ENCODE results near the gene UBE2Q1.

- no peak for TF ChIP-seq GABPA (IDR thresholded peaks at IDR 0.05; ENCODE audit: low read depth)
- TF ChIP-seq, protein P1, sequence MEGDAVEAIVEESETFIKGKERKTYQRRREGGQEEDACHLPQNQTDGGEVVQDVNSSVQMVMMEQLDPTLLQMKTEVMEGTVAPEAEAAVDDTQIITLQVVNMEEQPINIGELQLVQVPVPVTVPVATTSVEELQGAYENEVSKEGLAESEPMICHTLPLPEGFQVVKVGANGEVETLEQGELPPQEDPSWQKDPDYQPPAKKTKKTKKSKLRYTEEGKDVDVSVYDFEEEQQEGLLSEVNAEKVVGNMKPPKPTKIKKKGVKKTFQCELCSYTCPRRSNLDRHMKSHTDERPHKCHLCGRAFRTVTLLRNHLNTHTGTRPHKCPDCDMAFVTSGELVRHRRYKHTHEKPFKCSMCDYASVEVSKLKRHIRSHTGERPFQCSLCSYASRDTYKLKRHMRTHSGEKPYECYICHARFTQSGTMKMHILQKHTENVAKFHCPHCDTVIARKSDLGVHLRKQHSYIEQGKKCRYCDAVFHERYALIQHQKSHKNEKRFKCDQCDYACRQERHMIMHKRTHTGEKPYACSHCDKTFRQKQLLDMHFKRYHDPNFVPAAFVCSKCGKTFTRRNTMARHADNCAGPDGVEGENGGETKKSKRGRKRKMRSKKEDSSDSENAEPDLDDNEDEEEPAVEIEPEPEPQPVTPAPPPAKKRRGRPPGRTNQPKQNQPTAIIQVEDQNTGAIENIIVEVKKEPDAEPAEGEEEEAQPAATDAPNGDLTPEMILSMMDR (IDR thresholded peaks at IDR 0.05; ENCODE audit: insufficient read depth, low read length) = no peak
- no peak for TF ChIP-seq SPI1 (IDR thresholded peaks at IDR 0.05; ENCODE audit: borderline replicate concordance, low read depth)
- TF ChIP-seq POLR2AphosphoS5 (IDR thresholded peaks at IDR 0.05; ENCODE audit: low read depth) = no peak
These were observed 19.0 kb upstream of the UBE2Q1 start for GRCh38 chr1:154577346-154578057.
